LNCAP (cell line): ENCODE results near the gene LIFR.

Experiments
- CTCF ChIP-seq: fragments of 450-650 bp; IDR thresholded peaks from 2 replicates; pipeline ENCODE4 v1.5.1; 2017; ENCODE audit warnings: mild to moderate bottlenecking

LIFR gene

GRCh38 chr5:38590838-38591522 is 34.5 kb upstream of the LIFR start:
- TF ChIP-seq CTCF = no peak

GRCh38 chr5:38589629-38590028 is 33.2 kb upstream of the LIFR start:
- no peak for TF ChIP-seq CTCF

- TF ChIP-seq CTCF = no peak
These were observed 29.4 kb upstream of the LIFR start for GRCh38 chr5:38585816-38586215.

GRCh38 chr5:38583500-38583899 is 27.1 kb upstream of the LIFR start:
- no peak for TF ChIP-seq CTCF

- TF ChIP-seq CTCF = no peak
These were observed 26.5 kb upstream of the LIFR start for GRCh38 chr5:38582975-38583319.

- TF ChIP-seq CTCF = no peak
These were observed 26.0 kb upstream of the LIFR start for GRCh38 chr5:38582293-38582974.

- TF ChIP-seq CTCF = no peak
These were observed 25.2 kb upstream of the LIFR start for GRCh38 chr5:38581597-38581996.

GRCh38 chr5:38579105-38579504 is 22.7 kb upstream of the LIFR start:
- TF ChIP-seq CTCF = no peak
